HL-60 (cell line): ENCODE results near the gene KLF6.

Experiments
- DNase-seq, 2 experiments: peaks; one replicate each; pipeline ENCODE4 v3.0.0-alpha.2; 2010 to 2020; ENCODE audit warnings: low read depth in 1 of 2, low spot score in 1 of 2
- H3K27ac ChIP-seq: fragments of 250-450 bp; sonication (Bioruptor Pico); replicated peaks from 2 replicates; pipeline ENCODE4 v1.5.1; 2020; ENCODE audit warnings: mild to moderate bottlenecking, moderate library complexity
- H3K27me3 ChIP-seq: fragments of 250-450 bp; sonication (Bioruptor Pico); 2 replicates; pipeline ENCODE4 v1.5.1; 2021; ENCODE audit warnings: mild to moderate bottlenecking, moderate library complexity; ENCODE audit not compliant: insufficient read depth, poor library complexity, severe bottlenecking
- H3K4me3 ChIP-seq: replicated peaks from 2 replicates; pipeline ENCODE4 v1.5.1; 2011; ENCODE audit warnings: mild to moderate bottlenecking, control low read depth, low read length; ENCODE audit not compliant: insufficient read depth
- CTCF ChIP-seq: IDR thresholded peaks from one replicate; pipeline ENCODE4 v1.5.1; 2011; ENCODE audit warnings: low read length, control low read depth, inconsistent platforms; ENCODE audit not compliant: insufficient read depth
- GABPA ChIP-seq: IDR thresholded peaks from 2 replicates; pipeline ENCODE4 v1.6.1; 2012; ENCODE audit warnings: low read depth
- POLR2AphosphoS5 ChIP-seq: IDR thresholded peaks from 2 replicates; pipeline ENCODE4 v1.6.1; 2012; ENCODE audit warnings: low read depth
- REST ChIP-seq: IDR thresholded peaks from 2 replicates; pipeline ENCODE4 v1.6.1; 2012; ENCODE audit warnings: low read depth; ENCODE audit not compliant: insufficient replicate concordance
- SPI1 ChIP-seq: IDR thresholded peaks from 2 replicates; pipeline ENCODE4 v1.6.1; 2012; ENCODE audit warnings: low read depth, mild to moderate bottlenecking, borderline replicate concordance

Gene KLF6

GRCh38 chr10:3765146-3765545, 19.9 kb downstream of the KLF6 start:
- Histone ChIP-seq H3K27me3 (no peaks in the 10 kb centered on the region), H3K27ac (no peak overlapping the region), H3K4me3 (no peak overlapping the region)
- no peak for TF ChIP-seq REST
- TF ChIP-seq CTCF, result no peak
- TF ChIP-seq SPI1, result no peak
- TF ChIP-seq GABPA, result no peak
- no peak for TF ChIP-seq POLR2AphosphoS5
- peak in 1 of 2 experiments; percentile 23 for DNase-seq

- TF ChIP-seq POLR2AphosphoS5 (no peak), CTCF (no peak), REST (no peak), SPI1 (no peak), GABPA (no peak)
- Histone ChIP-seq H3K27ac (no peak overlapping the region), H3K4me3 (no peak overlapping the region)
Observed at GRCh38 chr10:3764626-3765112, 20.3 kb downstream of the KLF6 start.

GRCh38 chr10:3763852-3764625, 21.0 kb downstream of the KLF6 start:
- Histone ChIP-seq H3K4me3 (no peak overlapping the region), H3K27me3 (no peaks in the 10 kb centered on the region), H3K27ac (no peak overlapping the region)
- no peak for DNase-seq
- no peak for TF ChIP-seq REST
- no peak for TF ChIP-seq SPI1
- no peak for TF ChIP-seq CTCF
- TF ChIP-seq GABPA, result no peak
- no peak for TF ChIP-seq POLR2AphosphoS5

More at GRCh38 chr10:3764626-3765112, 20.3 kb downstream of the KLF6 start:
- no peaks in the 10 kb centered on the region for H3K27me3 ChIP-seq
- DNase-seq, result no peak
